K562 (cell line): ENCODE measurements around the gene CUEDC2. TPM values are rescaled to one million over a fixed set of nuclear protein-coding genes. Genes with fewer than 3 reads are reported as not detected.

Source experiments
- CBFA2T3 ChIP-seq: fragments of 450-650 bp; IDR thresholded peaks from 2 replicates; pipeline ENCODE4 v1.6.1; 2017
- COPS2 ChIP-seq: fragments of 450-650 bp; conservative IDR thresholded peaks from 2 replicates; pipeline ENCODE4 v1.6.1; 2016; ENCODE audit warnings: mild to moderate bottlenecking, moderate library complexity
- EP400 ChIP-seq: fragments of 450-650 bp; IDR thresholded peaks from 2 replicates; pipeline ENCODE4 v1.6.1; 2017; ENCODE audit warnings: antibody characterized with exemption, mild to moderate bottlenecking, moderate library complexity
- FOXA3 ChIP-seq, 2 experiments: fragments of 450-650 bp in 1 of 2; sonication (generic) in 1 of 2; formaldehyde crosslinking; IDR thresholded peaks in 1 of 2; conservative IDR thresholded peaks in 1 of 2; 2 replicates each; pipeline versions ENCODE4 v1.4.0 to v1.8.0; 2020 to 2022; ENCODE audit warnings: mild to moderate bottlenecking in 2 of 2, missing genetic modification reagents in 1 of 2
- HDAC6 ChIP-seq: IDR thresholded peaks from 2 replicates; pipeline ENCODE4 v1.6.1; 2012; ENCODE audit warnings: low read depth, mild to moderate bottlenecking, control low read depth, inconsistent platforms, low read length, moderate library complexity
- KLF1 ChIP-seq: fragments of 450-650 bp; IDR thresholded peaks from 2 replicates; pipeline ENCODE4 v1.6.1; 2016; ENCODE audit warnings: missing genetic modification characterization, missing compliant biosample characterization
- MTA2 ChIP-seq: fragments of 450-650 bp; IDR thresholded peaks from 2 replicates; pipeline ENCODE4 v1.6.1; 2016; ENCODE audit warnings: low read depth
- PML ChIP-seq: IDR thresholded peaks from 2 replicates; pipeline ENCODE4 v1.6.1; 2012; ENCODE audit warnings: low read length, inconsistent platforms
- POLR2A ChIP-seq: fragments of 450-650 bp; conservative IDR thresholded peaks from 2 replicates; pipeline ENCODE4 v1.6.1; 2016
- POLR2B ChIP-seq: fragments of 450-650 bp; IDR thresholded peaks from 2 replicates; pipeline ENCODE4 v1.6.1; 2018; ENCODE audit warnings: low read depth; ENCODE audit not compliant: partially characterized antibody
- POLR2H ChIP-seq: IDR thresholded peaks from 2 replicates; pipeline ENCODE4 v1.6.1; 2016; ENCODE audit warnings: missing genetic modification characterization, low read depth, mild to moderate bottlenecking, control low read depth, missing compliant biosample characterization, moderate library complexity
- RBFOX2 ChIP-seq: fragments of 200-400 bp; formaldehyde crosslinking; IDR thresholded peaks from 2 replicates; pipeline ENCODE4 v1.6.1; 2017; ENCODE audit warnings: low read depth, mild to moderate bottlenecking, low read length, moderate library complexity
- SRSF1 ChIP-seq: fragments of 200-400 bp; formaldehyde crosslinking; IDR thresholded peaks from 2 replicates; pipeline ENCODE4 v1.6.1; 2017; ENCODE audit warnings: mild to moderate bottlenecking, low read depth, low read length, moderate library complexity
- TBP ChIP-seq: optimal IDR thresholded peaks from 2 replicates; pipeline ENCODE3; 2011; ENCODE audit warnings: low read depth, low read length, improper control_type of control experiment
- TCF3 ChIP-seq: sonication (generic); formaldehyde crosslinking; IDR thresholded peaks from 2 replicates; pipeline ENCODE4 v1.4.0; 2020; ENCODE audit warnings: mild to moderate bottlenecking, missing genetic modification reagents
- TRIM28 ChIP-seq: fragments of 450-650 bp; IDR thresholded peaks from 2 replicates; pipeline ENCODE4 v1.6.1; 2017
- XRCC3 ChIP-seq: fragments of 450-650 bp; IDR thresholded peaks from 2 replicates; pipeline ENCODE4 v1.6.1; 2017; ENCODE audit warnings: mild to moderate bottlenecking, moderate library complexity
- ZBED1 ChIP-seq: IDR thresholded peaks from 2 replicates; pipeline ENCODE4 v1.6.1; 2014
- ZNF263 ChIP-seq: sonication (generic); formaldehyde crosslinking; IDR thresholded peaks from 2 replicates; pipeline ENCODE4 v1.8.0; 2022; ENCODE audit warnings: mild to moderate bottlenecking, missing genetic modification reagents, borderline replicate concordance
- ZNF764 ChIP-seq: fragments of 250-450 bp; sonication (Bioruptor Pico); IDR thresholded peaks from 2 replicates; pipeline ENCODE4 v1.4.0; 2020; ENCODE audit warnings: low read depth, mild to moderate bottlenecking, moderate library complexity
- polyA plus RNA-seq, 8 experiments: library from polyadenylated mRNA; depleted of rRNA in 4 of 8; stranded (reverse) in 5 of 8; unstranded in 3 of 8; fragments of >200 nt; fragmentation: Nextera tagmentation in 2 of 8; fragmentation: Illumina TruSeq in 1 of 8; extraction: Ambion mirVana in 2 of 8; extraction: Trizol in 1 of 8; gene quantifications; 2 replicates each; pipeline versions ENCODE4 v1.2.1 to v1.2.3, GENCODE V29; 2011 to 2014; ENCODE audit warnings: inconsistent platforms in 1 of 8, missing spikeins in 1 of 8
- total RNA-seq, 7 experiments: library from RNA; depleted of rRNA in 6 of 7; stranded (reverse); fragments of >200 nt in 6 of 7; fragmentation: Illumina TruSeq in 2 of 7; extraction: Trizol in 2 of 7; gene quantifications; 2 replicates each; pipeline versions ENCODE4 v1.2.1 to v1.2.3, GENCODE V29; 2011 to 2021; ENCODE audit warnings: low replicate concordance in 1 of 7
- TF ChIP-seq, protein P1 (sequence below): sonication (generic); formaldehyde crosslinking; IDR thresholded peaks from 2 replicates; pipeline ENCODE4 v1.4.0; 2020; ENCODE audit warnings: mild to moderate bottlenecking, missing genetic modification reagents
- TF ChIP-seq, protein P2 (sequence below), 2 experiments: IDR thresholded peaks; 2 replicates each; pipeline ENCODE4 v1.6.1; 2012; ENCODE audit warnings: improper control_type of control experiment in 2 of 2, low read depth in 2 of 2, low read length in 2 of 2, borderline replicate concordance in 1 of 2
- TF ChIP-seq, protein P3 (sequence below), 3 experiments: fragments of 200-800 bp in 1 of 3; sonication (Bioruptor generic) in 1 of 3; sonication (generic) in 1 of 3; formaldehyde crosslinking in 1 of 3; IDR thresholded peaks; 2 replicates each; pipeline versions ENCODE4 v1.6.1 to v1.8.0; 2016 to 2022; ENCODE audit warnings: mild to moderate bottlenecking in 2 of 3, missing compliant biosample characterization in 2 of 3, missing genetic modification characterization in 2 of 3, missing genetic modification reagents in 1 of 3

Gene CUEDC2
- total and polyA plus RNA-seq, 9 of the 15 experiments (the other 6 are each of a cell fraction or from before 2014, with no cell fraction given), result 8.5 to 48.9 (median 27.4) TPM

DNA sequence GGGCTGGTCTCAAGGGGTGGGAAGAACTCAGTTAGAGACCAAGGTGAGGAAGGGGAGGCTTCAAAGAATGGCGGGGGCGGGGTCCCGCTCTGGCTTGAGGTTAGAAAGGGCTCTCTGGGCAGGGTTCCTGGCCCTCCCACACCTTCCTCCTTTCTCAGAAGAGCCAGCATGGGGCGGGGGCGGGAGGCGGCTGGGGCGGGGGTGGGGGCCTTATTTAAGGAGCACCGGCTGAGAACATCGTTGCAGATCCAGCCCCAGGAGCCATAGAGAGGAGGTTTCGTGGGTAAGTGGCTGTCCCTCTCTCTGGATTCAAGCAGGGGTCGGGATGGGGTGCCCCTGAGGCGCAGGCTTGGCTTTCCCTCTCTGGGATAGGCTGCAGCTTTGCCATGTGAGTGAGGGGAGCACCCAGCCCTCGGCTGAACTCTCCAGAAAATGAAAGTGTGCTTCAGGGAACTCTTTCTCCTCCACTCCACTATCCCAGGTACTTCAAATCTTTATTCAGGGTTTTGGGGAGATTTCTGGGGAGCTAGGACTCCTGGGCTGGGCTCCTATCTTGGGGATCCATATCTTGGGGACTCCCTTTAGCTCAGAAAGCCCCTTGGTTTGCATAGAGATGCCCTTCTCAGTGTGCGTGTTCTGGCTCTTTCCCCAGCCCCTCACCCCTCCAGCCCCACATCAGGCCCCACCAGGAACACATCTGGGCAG, 3.3 kb upstream of the CUEDC2 start (continued):
- TF ChIP-seq RBFOX2 (peak; percentile 77), COPS2 (no peak), ZBED1 (0 out of 2 replicates have a peak, but pooled peaks have one; percentile 80), FOXA3 (CRISPR knock-in tag; conservative IDR thresholded peaks at IDR 0.05 in 1 of 2, IDR thresholded peaks at IDR 0.05 in 1 of 2) (no peak), TRIM28 (no peak), ZNF764 (no peak), KLF1 (tag) (no peak), ZNF263 (peak; percentile 47; the same call in 1 of the 2 replicates), MTA2 (no peak), PML (peak; percentile 83; the same call in 1 of the 2 replicates), SRSF1 (no peak), CBFA2T3 (no peak), XRCC3 (no peak), HDAC6 (no peak), TBP (peak; percentile 89), POLR2B (peak; percentile 85), EP400 (no peak), POLR2H (tag) (peak; percentile 96), POLR2A (peak; percentile 94), TCF3 (CRISPR knock-in tag) (no peak)
- TF ChIP-seq, protein P1, sequence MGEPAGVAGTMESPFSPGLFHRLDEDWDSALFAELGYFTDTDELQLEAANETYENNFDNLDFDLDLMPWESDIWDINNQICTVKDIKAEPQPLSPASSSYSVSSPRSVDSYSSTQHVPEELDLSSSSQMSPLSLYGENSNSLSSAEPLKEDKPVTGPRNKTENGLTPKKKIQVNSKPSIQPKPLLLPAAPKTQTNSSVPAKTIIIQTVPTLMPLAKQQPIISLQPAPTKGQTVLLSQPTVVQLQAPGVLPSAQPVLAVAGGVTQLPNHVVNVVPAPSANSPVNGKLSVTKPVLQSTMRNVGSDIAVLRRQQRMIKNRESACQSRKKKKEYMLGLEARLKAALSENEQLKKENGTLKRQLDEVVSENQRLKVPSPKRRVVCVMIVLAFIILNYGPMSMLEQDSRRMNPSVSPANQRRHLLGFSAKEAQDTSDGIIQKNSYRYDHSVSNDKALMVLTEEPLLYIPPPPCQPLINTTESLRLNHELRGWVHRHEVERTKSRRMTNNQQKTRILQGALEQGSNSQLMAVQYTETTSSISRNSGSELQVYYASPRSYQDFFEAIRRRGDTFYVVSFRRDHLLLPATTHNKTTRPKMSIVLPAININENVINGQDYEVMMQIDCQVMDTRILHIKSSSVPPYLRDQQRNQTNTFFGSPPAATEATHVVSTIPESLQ (CRISPR knock-in tag), result no peak
- TF ChIP-seq, protein P2, sequence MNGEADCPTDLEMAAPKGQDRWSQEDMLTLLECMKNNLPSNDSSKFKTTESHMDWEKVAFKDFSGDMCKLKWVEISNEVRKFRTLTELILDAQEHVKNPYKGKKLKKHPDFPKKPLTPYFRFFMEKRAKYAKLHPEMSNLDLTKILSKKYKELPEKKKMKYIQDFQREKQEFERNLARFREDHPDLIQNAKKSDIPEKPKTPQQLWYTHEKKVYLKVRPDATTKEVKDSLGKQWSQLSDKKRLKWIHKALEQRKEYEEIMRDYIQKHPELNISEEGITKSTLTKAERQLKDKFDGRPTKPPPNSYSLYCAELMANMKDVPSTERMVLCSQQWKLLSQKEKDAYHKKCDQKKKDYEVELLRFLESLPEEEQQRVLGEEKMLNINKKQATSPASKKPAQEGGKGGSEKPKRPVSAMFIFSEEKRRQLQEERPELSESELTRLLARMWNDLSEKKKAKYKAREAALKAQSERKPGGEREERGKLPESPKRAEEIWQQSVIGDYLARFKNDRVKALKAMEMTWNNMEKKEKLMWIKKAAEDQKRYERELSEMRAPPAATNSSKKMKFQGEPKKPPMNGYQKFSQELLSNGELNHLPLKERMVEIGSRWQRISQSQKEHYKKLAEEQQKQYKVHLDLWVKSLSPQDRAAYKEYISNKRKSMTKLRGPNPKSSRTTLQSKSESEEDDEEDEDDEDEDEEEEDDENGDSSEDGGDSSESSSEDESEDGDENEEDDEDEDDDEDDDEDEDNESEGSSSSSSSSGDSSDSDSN (IDR thresholded peaks at IDR 0.05; ENCODE audit: borderline replicate concordance in 1 of 2, low read depth in 2 of 2, low read length in 2 of 2), result no peak
- TF ChIP-seq, protein P3, sequence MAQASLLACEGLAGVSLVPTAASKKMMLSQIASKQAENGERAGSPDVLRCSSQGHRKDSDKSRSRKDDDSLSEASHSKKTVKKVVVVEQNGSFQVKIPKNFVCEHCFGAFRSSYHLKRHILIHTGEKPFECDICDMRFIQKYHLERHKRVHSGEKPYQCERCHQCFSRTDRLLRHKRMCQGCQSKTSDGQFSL (CRISPR knock-in tag; IDR thresholded peaks at IDR 0.05), result no peak
- TF ChIP-seq, protein P3 (tag; IDR thresholded peaks at IDR 0.05), result no peak
